Caki2 (cell line): ENCODE measurements around the gene DELE1. TPM values are rescaled to one million over a fixed set of nuclear protein-coding genes. Genes with fewer than 3 reads are reported as not detected.
A peak's percentile ranks its signal among the peaks of the same experiment; 100 is the strongest.
"Not testable (repeated sequence)": the region's sequence is repeated elsewhere in the genome, so short reads cannot be mapped to it uniquely, and the experiment has no call there.

Experiments used
- DNase-seq: peaks from one replicate; pipeline ENCODE4 v3.0.0-alpha.2; 2015; ENCODE audit warnings: low read depth
- in situ Hi-C: cut with HindIII; loops from 2 replicates; pipeline ENCODE4 v1.10.0; 2016; ENCODE audit warnings: low sequenced_read_pairs, low pct_unique_long_range_greater_than_20kb, mixed read lengths
- total RNA-seq: library from RNA; depleted of rRNA; stranded (reverse); fragments of >200 nt; shearing (Covaris generic); gene quantifications from 2 replicates; pipeline ENCODE4 v1.2.3, GENCODE V29; 2014; ENCODE audit warnings: low replicate concordance

Gene DELE1
- total RNA-seq, 1 experiment from 2014 or later: 42.4 TPM

DNA sequence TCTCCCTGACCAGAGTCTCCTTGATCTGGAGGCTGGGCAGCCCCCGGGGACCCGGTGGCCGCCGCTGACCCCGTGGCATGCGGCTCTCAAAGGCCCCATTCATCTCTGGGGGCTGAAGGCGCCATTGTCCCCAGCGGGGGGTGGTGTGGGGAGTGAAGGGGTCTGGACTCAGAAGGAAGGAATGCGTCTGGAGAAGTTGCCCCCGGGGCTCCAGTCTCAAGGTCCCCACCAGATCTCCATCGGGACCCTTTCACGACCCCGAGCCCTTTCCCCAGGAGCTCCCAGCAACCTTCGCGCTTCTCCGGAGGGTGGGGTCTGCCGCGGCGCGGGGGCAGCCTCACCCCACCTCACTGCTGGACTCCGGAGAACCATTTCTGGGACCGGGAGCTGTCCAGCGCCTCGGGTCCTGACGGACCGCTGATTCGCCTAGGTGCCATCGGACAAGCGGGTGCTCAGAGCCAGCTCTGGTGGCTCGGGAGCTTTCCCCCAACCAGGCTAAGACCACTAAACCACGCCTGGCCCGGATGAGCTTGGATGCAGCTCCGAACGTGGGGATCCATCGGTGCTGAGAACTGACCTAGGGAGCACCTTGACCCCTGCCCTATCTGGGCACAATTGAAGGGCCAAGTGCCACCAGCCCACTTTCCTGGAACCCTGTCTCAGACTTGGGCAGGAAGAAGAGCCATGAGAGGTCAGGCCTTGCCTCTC, 40.3 kb upstream of the DELE1 start:
- in situ Hi-C loops: no loop called here
- DNase-seq: peak; percentile 28

GRCh38 chr5:141883892-141884318, 39.8 kb upstream of the DELE1 start:
- DNase-seq: no peak
- in situ Hi-C loops: no loop called here

GRCh38 chr5:141889282-141889871, 34.3 kb upstream of the DELE1 start:
- in situ Hi-C loops: no loop called here
- DNase-seq: no peak

GRCh38 chr5:141890429-141890828, 33.2 kb upstream of the DELE1 start:
- in situ Hi-C loops, DNase-seq: not testable (repeated sequence)

GRCh38 chr5:141897425-141897824, 26.2 kb upstream of the DELE1 start:
- no peak for DNase-seq
- in situ Hi-C loops: no loop called here

GRCh38 chr5:141898448-141899049, 25.1 kb upstream of the DELE1 start:
- no peak for DNase-seq
- in situ Hi-C loops: no loop called here

DNA sequence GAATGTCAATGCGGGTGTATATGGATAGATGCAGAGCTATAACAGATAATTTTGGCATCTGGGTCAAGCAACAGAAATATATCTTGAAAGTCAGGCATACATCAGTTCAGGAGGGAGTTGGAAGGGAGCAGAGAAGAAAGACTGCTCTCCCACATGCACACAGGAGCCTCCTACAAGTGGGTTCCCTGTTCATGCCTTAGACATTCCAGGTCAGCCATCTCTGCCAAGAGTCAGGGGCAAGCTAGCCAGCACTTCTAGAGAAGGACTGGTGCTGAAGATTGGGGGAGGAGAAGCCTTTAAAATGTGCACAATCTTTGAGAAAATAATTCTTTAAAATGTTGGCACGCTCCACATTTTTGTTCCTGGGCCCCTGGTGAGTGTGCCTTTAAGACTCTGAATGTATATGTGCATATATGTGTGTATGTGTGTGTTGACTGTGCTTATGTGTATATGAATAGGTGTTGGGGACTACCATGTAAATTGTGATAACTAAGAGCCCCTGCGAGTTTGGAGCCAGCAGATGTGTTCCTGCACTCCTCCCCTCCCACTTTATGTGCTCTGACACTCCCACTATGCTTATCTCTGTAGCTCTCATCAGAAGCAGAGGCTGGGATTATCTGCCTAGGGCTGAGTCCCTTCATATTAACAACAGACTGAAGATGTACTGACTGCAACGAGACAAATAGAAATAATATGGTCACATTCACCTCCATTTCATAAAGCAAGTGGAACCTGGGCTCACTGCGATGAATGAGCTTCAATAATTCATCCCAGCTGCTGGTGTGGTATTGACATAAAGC, 21.5 kb upstream of the DELE1 start:
- DNase-seq: no peak
- in situ Hi-C loops: no loop called here

DNA sequence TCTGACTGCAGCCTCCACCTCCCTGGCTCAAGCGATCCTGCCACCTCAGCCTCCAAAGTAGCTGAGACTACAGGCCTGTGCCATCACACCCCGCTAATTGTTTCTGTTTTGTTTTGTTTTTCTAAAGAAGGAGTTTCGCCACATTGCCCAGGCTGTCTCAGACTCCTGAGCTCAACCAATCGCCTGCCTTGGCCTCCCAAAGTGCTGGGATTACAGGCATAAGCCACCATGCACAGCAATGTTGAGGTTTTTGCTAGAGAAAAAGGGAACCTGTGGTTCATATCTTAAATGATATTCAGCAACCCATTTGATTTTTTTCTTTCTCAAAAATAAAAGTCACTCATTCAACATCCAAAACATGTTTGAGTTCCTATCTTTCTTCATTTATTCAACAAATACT, 20.4 kb upstream of the DELE1 start:
- in situ Hi-C loops: no loop called here
- no peak for DNase-seq

GRCh38 chr5:141904551-141904950, 19.1 kb upstream of the DELE1 start:
- no peak for DNase-seq
- in situ Hi-C loops: no loop called here

DNA sequence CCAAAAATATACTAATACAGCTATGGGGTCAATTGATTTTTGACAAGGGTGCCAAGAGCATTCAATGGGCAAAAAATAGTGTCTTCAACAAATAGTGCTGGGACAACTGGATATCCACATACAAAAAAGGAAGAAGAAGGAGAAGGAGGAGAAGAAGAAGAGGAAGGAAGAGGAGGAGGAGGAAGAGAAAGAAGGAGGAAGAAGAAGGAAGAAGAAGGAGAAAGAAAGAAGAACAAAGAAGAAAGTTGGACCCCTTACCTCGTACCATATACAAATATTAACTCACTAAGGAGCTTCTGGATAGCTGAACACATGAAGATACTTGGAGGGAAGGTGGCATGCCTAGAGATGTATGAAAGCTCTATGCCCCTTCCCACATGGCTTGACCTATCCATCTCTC, 17.2 kb upstream of the DELE1 start:
- in situ Hi-C loops: no loop called here
- DNase-seq: no peak

- no peak for DNase-seq
- in situ Hi-C loops: no loop called here
Observed at GRCh38 chr5:141906972-141907371, 16.7 kb upstream of the DELE1 start.

- in situ Hi-C loops: no loop called here
- DNase-seq: no peak
Observed at GRCh38 chr5:141908796-141909195, 14.9 kb upstream of the DELE1 start.

DNA sequence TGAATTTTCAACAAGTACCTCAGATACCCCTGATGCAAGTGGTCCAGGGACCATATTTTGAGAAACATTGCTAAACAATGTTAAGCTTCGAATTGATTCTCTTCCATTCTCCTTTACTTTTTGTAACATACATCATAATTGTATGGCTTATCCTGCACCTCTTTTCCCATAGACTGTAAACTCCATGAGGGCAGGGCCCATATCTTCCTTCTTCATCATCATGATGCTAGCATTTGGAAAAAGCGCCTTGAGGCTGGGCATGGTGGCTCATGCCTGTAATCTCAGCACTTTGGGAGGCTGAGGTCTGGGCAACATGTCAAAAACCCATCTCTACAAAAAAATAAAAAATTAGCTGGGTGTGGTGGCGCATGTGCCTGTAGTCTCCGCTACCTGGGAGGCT, 14.5 kb upstream of the DELE1 start:
- in situ Hi-C loops: no loop called here
- DNase-seq: no peak

GRCh38 chr5:141910271-141910673, 13.4 kb upstream of the DELE1 start:
- no peak for DNase-seq
- in situ Hi-C loops: no loop called here

GRCh38 chr5:141913560-141914198, 10.0 kb upstream of the DELE1 start:
- no peak for DNase-seq
- in situ Hi-C loops: no loop called here

GRCh38 chr5:141914199-141914743, 9.4 kb upstream of the DELE1 start:
- in situ Hi-C loops: no loop called here
- DNase-seq: no peak

DNA sequence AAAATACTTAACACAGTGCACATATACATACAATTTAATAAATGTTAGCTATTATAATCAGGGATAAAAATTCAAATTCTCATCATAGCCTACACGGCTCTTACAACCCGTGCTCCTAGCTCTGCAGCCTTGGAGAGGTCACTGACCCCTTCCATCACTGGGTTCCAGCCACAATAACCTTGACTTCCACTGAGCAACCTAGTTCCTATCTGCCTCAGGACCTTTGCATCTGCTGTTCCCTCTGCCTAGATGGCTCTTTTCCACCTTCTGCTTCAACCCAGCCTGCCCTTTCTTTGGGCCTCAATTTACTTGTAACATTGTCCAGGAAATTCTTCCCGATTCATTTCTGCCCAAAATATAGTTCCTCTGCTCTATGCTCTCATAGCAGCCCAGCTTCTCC, 8.9 kb upstream of the DELE1 start:
- no peak for DNase-seq
- in situ Hi-C loops: no loop called here

DNA sequence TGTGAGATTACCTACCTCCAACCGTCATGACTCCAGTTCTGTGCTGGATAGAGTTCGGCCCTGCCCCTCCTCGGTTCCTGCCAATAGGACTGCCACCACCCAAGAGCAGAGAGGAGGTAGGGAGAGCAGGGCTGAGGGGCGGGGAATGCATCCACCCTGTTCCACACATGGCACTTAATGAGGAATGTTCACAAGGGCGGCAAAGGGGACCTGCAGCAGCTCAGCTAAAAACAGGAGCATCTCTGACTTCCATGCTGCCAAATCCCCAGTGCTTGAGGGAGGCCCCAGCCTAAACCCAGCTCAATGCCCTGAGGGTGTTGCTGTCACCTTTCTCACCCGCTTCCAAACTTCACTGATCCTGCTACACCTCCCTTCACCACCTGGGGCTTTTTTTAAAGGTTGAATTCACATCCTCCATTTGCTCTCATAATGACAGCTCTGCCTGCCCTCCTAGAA, 7.8 kb upstream of the DELE1 start:
- in situ Hi-C loops: no loop called here
- no peak for DNase-seq
